Measurements from ENCODE around the gene CACNA1I. TPM values are rescaled to one million over a fixed set of nuclear protein-coding genes. Genes with fewer than 3 reads are reported as not detected.
A peak's percentile ranks its signal among the peaks of the same experiment; 100 is the strongest.

Gene CACNA1I
- total and polyA plus RNA-seq, 2 experiments from 2014 or later, result 0.04 to 0.24 TPM

- H3K36me3 ChIP-seq, result no peaks in the 10 kb centered on the region
- H3K4me3 ChIP-seq, result no peak overlapping the region
- no peaks in the 10 kb centered on the region for H3K9me3 ChIP-seq (ENCODE audit: low read depth)
- no peaks in the 10 kb centered on the region for H3K27me3 ChIP-seq
- H3K4me1 ChIP-seq (ENCODE audit: low read depth), result no peaks in the 10 kb centered on the region
- TF ChIP-seq CTCF (IDR thresholded peaks at IDR 0.05; ENCODE audit: low read depth, low read length), result no peak
- no peak for DNase-seq (ENCODE audit: low read depth in 1 of 2, low spot score in 1 of 2)
- no peak overlapping the region for H3K27ac ChIP-seq
These were observed 60.2 kb downstream of the CACNA1I start for GRCh38 chr22:39630721-39631120.

GRCh38 chr22:39631381-39632286, 61.1 kb downstream of the CACNA1I start:
- H3K27me3 ChIP-seq, result no peaks in the 10 kb centered on the region
- TF ChIP-seq CTCF (IDR thresholded peaks at IDR 0.05; ENCODE audit: low read depth, low read length), result no peak
- DNase-seq (ENCODE audit: low read depth in 1 of 2, low spot score in 1 of 2), result no peak

GRCh38 chr22:39634530-39635405, 64.2 kb downstream of the CACNA1I start:
- Histone ChIP-seq H3K4me1 (ENCODE audit: low read depth) (no peaks in the 10 kb centered on the region), H3K4me3 (no peak overlapping the region), H3K36me3 (no peaks in the 10 kb centered on the region), H3K27ac (no peak overlapping the region), H3K9me3 (ENCODE audit: low read depth) (no peaks in the 10 kb centered on the region), H3K27me3 (no peaks in the 10 kb centered on the region)
- no peak for TF ChIP-seq CTCF (IDR thresholded peaks at IDR 0.05; ENCODE audit: low read depth, low read length)
- peak in 1 of 2 donors; percentile 86 for DNase-seq (ENCODE audit: low read depth in 1 of 2, low spot score in 1 of 2)

More at GRCh38 chr22:39631381-39632286, 61.1 kb downstream of the CACNA1I start:
- Histone ChIP-seq H3K9me3 (ENCODE audit: low read depth) (no peaks in the 10 kb centered on the region), H3K4me3 (no peak overlapping the region), H3K36me3 (no peaks in the 10 kb centered on the region), H3K4me1 (ENCODE audit: low read depth) (no peaks in the 10 kb centered on the region), H3K27ac (no peak overlapping the region)

GRCh38 chr22:39635719-39636118, 65.2 kb downstream of the CACNA1I start:
- H3K27ac ChIP-seq, result no peak overlapping the region
- H3K27me3 ChIP-seq, result no peaks in the 10 kb centered on the region
- no peak for TF ChIP-seq CTCF (IDR thresholded peaks at IDR 0.05; ENCODE audit: low read depth, low read length)
- DNase-seq (ENCODE audit: low read depth in 1 of 2, low spot score in 1 of 2), result no peak
- no peaks in the 10 kb centered on the region for H3K36me3 ChIP-seq
- H3K9me3 ChIP-seq (ENCODE audit: low read depth), result no peaks in the 10 kb centered on the region
- H3K4me1 ChIP-seq (ENCODE audit: low read depth), result no peaks in the 10 kb centered on the region
- H3K4me3 ChIP-seq, result no peak overlapping the region

- no peaks in the 10 kb centered on the region for H3K9me3 ChIP-seq (ENCODE audit: low read depth)
- no peaks in the 10 kb centered on the region for H3K27me3 ChIP-seq
- peak in 1 of 2 donors; percentile 4 for DNase-seq (ENCODE audit: low read depth in 1 of 2, low spot score in 1 of 2)
- H3K27ac ChIP-seq, result no peak overlapping the region
- no peak for TF ChIP-seq CTCF (IDR thresholded peaks at IDR 0.05; ENCODE audit: low read depth, low read length)
- no peak overlapping the region for H3K4me3 ChIP-seq
- H3K4me1 ChIP-seq (ENCODE audit: low read depth), result no peaks in the 10 kb centered on the region
- H3K36me3 ChIP-seq, result no peaks in the 10 kb centered on the region
These were observed 68.4 kb downstream of the CACNA1I start for GRCh38 chr22:39638958-39639357.

All from cardiac muscle cell (in vitro differentiated cells and primary cell).